ENCODE measurements around the gene SLC22A17. TPM values are rescaled to one million over a fixed set of nuclear protein-coding genes. Genes with fewer than 3 reads are reported as not detected.

The SLC22A17 gene
- total and polyA plus RNA-seq, 2 experiments from 2014 or later: 44.4 to 62.9 TPM

- Histone ChIP-seq H3K79me2 (no peaks in the 10 kb centered on the region), H3K9me2 (replicated peaks; ENCODE audit: insufficient read depth) (no peaks in the 10 kb centered on the region), H3K36me3 (replicated peaks; ENCODE audit: insufficient read depth, low read depth) (no peaks in the 10 kb centered on the region), H3K4me3 (no peak within 1 kb of the TSS), H3K27me3 (no peaks in the 10 kb centered on the region), H2AFZ (no peak within 1 kb of the TSS), H4K20me1 (ENCODE audit: insufficient read depth, poor library complexity, severe bottlenecking) (no peaks in the 10 kb centered on the region), H3K9me3 (ENCODE audit: low read depth) (no peaks in the 10 kb centered on the region), H3K4me1 (ENCODE audit: insufficient read depth) (no peaks in the 10 kb centered on the region), H3K27ac (no peak within 1 kb of the TSS), H3K4me2 (no peak within 1 kb of the TSS)
- no peak for DNase-seq (ENCODE audit: low spot score)
- 90% methylated on average over 2 of the region's 2 CpGs for WGBS (ENCODE audit: low lambda C conversion rate, missing lambda C conversion rate)
- TF ChIP-seq EZH2phosphoT487 (IDR thresholded peaks at IDR 0.05; ENCODE audit: low read depth, severe bottlenecking, unreplicated experiment) (no peak), EZH2 (IDR thresholded peaks at IDR 0.05; ENCODE audit: borderline replicate concordance) (no peak), CTCF (IDR thresholded peaks at IDR 0.05; ENCODE audit: poor library complexity) (no peak)
These were observed 19.8 kb upstream of the SLC22A17 start, which contains the start of gene IL25 for GRCh38 chr14:23372509-23372908. Gene IL25 (plus strand): TSS chr14:23372809.

- no peak for TF ChIP-seq EZH2phosphoT487 (IDR thresholded peaks at IDR 0.05; ENCODE audit: low read depth, severe bottlenecking, unreplicated experiment)
- Histone ChIP-seq H3K79me2 (no peaks in the 10 kb centered on the region), H3K27me3 (no peaks in the 10 kb centered on the region), H3K4me1 (ENCODE audit: insufficient read depth) (peaks cover 5% of the 10 kb centered on the region), H2AFZ (no peak overlapping the region), H3K27ac (no peak overlapping the region), H3K4me3 (no peak overlapping the region), H3K9me2 (replicated peaks; ENCODE audit: insufficient read depth) (no peaks in the 10 kb centered on the region), H4K20me1 (ENCODE audit: insufficient read depth, poor library complexity, severe bottlenecking) (no peaks in the 10 kb centered on the region), H3K9me3 (ENCODE audit: low read depth) (no peaks in the 10 kb centered on the region), H3K4me2 (no peak overlapping the region), H3K36me3 (replicated peaks; ENCODE audit: insufficient read depth, low read depth) (no peaks in the 10 kb centered on the region)
- no peak for DNase-seq (ENCODE audit: low spot score)
- WGBS (ENCODE audit: low lambda C conversion rate, missing lambda C conversion rate): 89% methylated on average over 1 of the region's 1 CpG
These were observed 19.2 kb upstream of the SLC22A17 start for GRCh38 chr14:23371865-23372264.

GRCh38 chr14:23370221-23370620 is 17.5 kb upstream of the SLC22A17 start:
- no peaks in the 10 kb centered on the region for H3K9me3 ChIP-seq (ENCODE audit: low read depth)
- WGBS (ENCODE audit: low lambda C conversion rate, missing lambda C conversion rate): 81% methylated on average over 1 of the region's 1 CpG
- no peak for DNase-seq (ENCODE audit: low spot score)
- no peak overlapping the region for H3K4me2 ChIP-seq
- no peaks in the 10 kb centered on the region for H3K27me3 ChIP-seq
- no peaks in the 10 kb centered on the region for H3K36me3 ChIP-seq (replicated peaks; ENCODE audit: insufficient read depth, low read depth)
- H3K4me1 ChIP-seq (ENCODE audit: insufficient read depth): peaks cover 7% of the 10 kb centered on the region
- H4K20me1 ChIP-seq (ENCODE audit: insufficient read depth, poor library complexity, severe bottlenecking): no peaks in the 10 kb centered on the region
- TF ChIP-seq CTCF (IDR thresholded peaks at IDR 0.05; ENCODE audit: poor library complexity): no peak
- TF ChIP-seq EZH2phosphoT487 (IDR thresholded peaks at IDR 0.05; ENCODE audit: low read depth, severe bottlenecking, unreplicated experiment): no peak
- no peak for TF ChIP-seq EZH2 (IDR thresholded peaks at IDR 0.05; ENCODE audit: borderline replicate concordance)
- H3K27ac ChIP-seq: no peak overlapping the region
- no peak overlapping the region for H3K4me3 ChIP-seq
- H2AFZ ChIP-seq: no peak overlapping the region
- no peaks in the 10 kb centered on the region for H3K9me2 ChIP-seq (replicated peaks; ENCODE audit: insufficient read depth)
- H3K79me2 ChIP-seq: peaks cover 5% of the 10 kb centered on the region

- H3K27ac ChIP-seq: peak overlapping the region; percentile 99
- no peak overlapping the region for H3K4me3 ChIP-seq
These were observed 13.8 kb upstream of the SLC22A17 start for GRCh38 chr14:23366426-23366921.

More at GRCh38 chr14:23366426-23366921, 13.8 kb upstream of the SLC22A17 start:
- Histone ChIP-seq H3K4me1 (ENCODE audit: insufficient read depth) (peaks cover 14% of the 10 kb centered on the region), H3K9me3 (ENCODE audit: low read depth) (no peaks in the 10 kb centered on the region), H3K27me3 (no peaks in the 10 kb centered on the region), H2AFZ (peak overlapping the region; percentile 61), H4K20me1 (ENCODE audit: insufficient read depth, poor library complexity, severe bottlenecking) (peaks cover 5% of the 10 kb centered on the region), H3K9me2 (replicated peaks; ENCODE audit: insufficient read depth) (no peaks in the 10 kb centered on the region), H3K79me2 (peaks cover 38% of the 10 kb centered on the region), H3K4me2 (peak overlapping the region; percentile 96), H3K36me3 (replicated peaks; ENCODE audit: insufficient read depth, low read depth) (no peaks in the 10 kb centered on the region)
- no peak for TF ChIP-seq EZH2 (IDR thresholded peaks at IDR 0.05; ENCODE audit: borderline replicate concordance)
- no peak for TF ChIP-seq EZH2phosphoT487 (IDR thresholded peaks at IDR 0.05; ENCODE audit: low read depth, severe bottlenecking, unreplicated experiment)
- TF ChIP-seq CTCF (IDR thresholded peaks at IDR 0.05; ENCODE audit: poor library complexity): no peak
- WGBS (ENCODE audit: low lambda C conversion rate, missing lambda C conversion rate): 8% methylated on average over 17 of the region's 34 CpGs
- peak; percentile 87 for DNase-seq (ENCODE audit: low spot score)

Measured in hepatocyte (in vitro differentiated cells).